HG02938 (cell line): ENCODE measurements around the gene GFAP.
A peak's percentile ranks its signal among the peaks of the same experiment; 100 is the strongest.

Experiments
- ATAC-seq: cut with Tn5 transposase; IDR thresholded peaks from one replicate; pipeline ENCODE4 v1.9.1; 2021; ENCODE audit warnings: mild to moderate bottlenecking, moderate library complexity; ENCODE audit not compliant: unreplicated experiment

GFAP gene

GRCh38 chr17:44903012-44903685, 12.2 kb downstream of the GFAP start:
- no peak for ATAC-seq

GRCh38 chr17:44902135-44902760, 13.1 kb downstream of the GFAP start:
- no peak for ATAC-seq

GRCh38 chr17:44901411-44901921, 13.8 kb downstream of the GFAP start:
- ATAC-seq, result no peak

GRCh38 chr17:44900894-44901293, 14.4 kb downstream of the GFAP start:
- ATAC-seq, result no peak

GRCh38 chr17:44899074-44899782, 16.1 kb downstream of the GFAP start, which contains the start of gene EFTUD2:
Gene EFTUD2 (minus strand): TSS chr17:44899445. CDS start chr17:44894521, 4,924 bp downstream.
- ATAC-seq, result peak; percentile 64

GRCh38 chr17:44898768-44899073, 16.6 kb downstream of the GFAP start:
- no peak for ATAC-seq

GRCh38 chr17:44894642-44895041, 20.7 kb downstream of the GFAP start:
- ATAC-seq, result no peak

GRCh38 chr17:44892250-44892649, 23.1 kb downstream of the GFAP start:
- no peak for ATAC-seq

- no peak for ATAC-seq
These were observed 26.3 kb downstream of the GFAP start for GRCh38 chr17:44889003-44889402.

GRCh38 chr17:44887971-44888954, 27.0 kb downstream of the GFAP start:
- no peak for ATAC-seq

GRCh38 chr17:44887016-44887415, 28.3 kb downstream of the GFAP start:
- ATAC-seq, result no peak

GRCh38 chr17:44884941-44885340, 30.4 kb downstream of the GFAP start:
- no peak for ATAC-seq

- no peak for ATAC-seq
These were observed 34.2 kb downstream of the GFAP start for GRCh38 chr17:44881145-44881544.

- ATAC-seq, result no peak
These were observed 35.2 kb downstream of the GFAP start for GRCh38 chr17:44880062-44880461.

GRCh38 chr17:44879376-44879775, 35.9 kb downstream of the GFAP start:
- no peak for ATAC-seq

- no peak for ATAC-seq
These were observed 36.6 kb downstream of the GFAP start for GRCh38 chr17:44878627-44879221.

- ATAC-seq, result no peak
These were observed 38.2 kb downstream of the GFAP start for GRCh38 chr17:44877121-44877520.

- no peak for ATAC-seq
These were observed 39.5 kb downstream of the GFAP start for GRCh38 chr17:44875761-44876160.

GRCh38 chr17:44872131-44872768, 43.0 kb downstream of the GFAP start:
- no peak for ATAC-seq

- no peak for ATAC-seq
These were observed 43.7 kb downstream of the GFAP start for GRCh38 chr17:44871556-44871955.
